HepG2 (cell line): ENCODE data around the gene SSNA1. TPM values are rescaled to one million over a fixed set of nuclear protein-coding genes. Genes with fewer than 3 reads are reported as not detected.

Experiments
- CC2D1A ChIP-seq: sonication (generic); formaldehyde crosslinking; IDR thresholded peaks from 2 replicates; pipeline ENCODE4 v1.8.1; 2023; ENCODE audit warnings: mild to moderate bottlenecking, missing genetic modification reagents
- CHD2 ChIP-seq: IDR thresholded peaks from 2 replicates; pipeline ENCODE4 v1.6.1; 2011; ENCODE audit warnings: low read depth, low read length, improper control_type of control experiment
- ISX ChIP-seq: sonication (generic); formaldehyde crosslinking; conservative IDR thresholded peaks from 2 replicates; pipeline ENCODE4 v1.5.0; 2020; ENCODE audit warnings: missing genetic modification reagents
- KLF11 ChIP-seq: IDR thresholded peaks from 2 replicates; pipeline ENCODE4 v1.6.1; 2016; ENCODE audit warnings: missing compliant biosample characterization
- LBX2 ChIP-seq: sonication (generic); formaldehyde crosslinking; IDR thresholded peaks from 2 replicates; pipeline ENCODE4 v1.5.0; 2020; ENCODE audit warnings: missing genetic modification reagents, mild to moderate bottlenecking, borderline replicate concordance
- MEIS1 ChIP-seq: sonication (generic); formaldehyde crosslinking; IDR thresholded peaks from 2 replicates; pipeline ENCODE4 v1.9.0; 2021; ENCODE audit warnings: mild to moderate bottlenecking, missing genetic modification reagents, moderate library complexity, borderline replicate concordance
- NR1H2 ChIP-seq: sonication (generic); formaldehyde crosslinking; IDR thresholded peaks from 2 replicates; pipeline ENCODE4 v1.8.1; 2022; ENCODE audit warnings: low read depth, missing genetic modification reagents, borderline replicate concordance
- PITX1 ChIP-seq: sonication (generic); formaldehyde crosslinking; IDR thresholded peaks from 2 replicates; pipeline ENCODE4 v1.5.1; 2020; ENCODE audit warnings: mild to moderate bottlenecking, missing genetic modification reagents
- PRPF4 ChIP-seq: fragments of 200-400 bp; formaldehyde crosslinking; IDR thresholded peaks from 2 replicates; pipeline ENCODE4 v1.6.1; 2016; ENCODE audit warnings: low read length, low read depth; ENCODE audit not compliant: poor library complexity, severe bottlenecking
- RERE ChIP-seq: IDR thresholded peaks from 2 replicates; pipeline ENCODE4 v1.6.1; 2016; ENCODE audit warnings: low read depth, missing genetic modification reagents, missing compliant biosample characterization
- SAP130 ChIP-seq: IDR thresholded peaks from 2 replicates; pipeline ENCODE4 v1.6.1; 2016; ENCODE audit warnings: low read depth
- ZBTB2 ChIP-seq: sonication (generic); formaldehyde crosslinking; IDR thresholded peaks from 2 replicates; pipeline ENCODE4 v1.8.0; 2022; ENCODE audit warnings: low read depth, missing genetic modification reagents
- ZBTB25 ChIP-seq: IDR thresholded peaks from 2 replicates; pipeline ENCODE4 v1.6.1; 2018; ENCODE audit warnings: missing genetic modification reagents
- ZNF224 ChIP-seq: sonication (generic); formaldehyde crosslinking; IDR thresholded peaks from 2 replicates; pipeline ENCODE4 v1.5.0; 2020; ENCODE audit warnings: mild to moderate bottlenecking, missing genetic modification reagents
- ZNF230 ChIP-seq: sonication (generic); formaldehyde crosslinking; IDR thresholded peaks from 2 replicates; pipeline ENCODE4 v1.4.0; 2020; ENCODE audit warnings: mild to moderate bottlenecking, missing genetic modification reagents
- ZNF564 ChIP-seq: sonication (generic); formaldehyde crosslinking; IDR thresholded peaks from 2 replicates; pipeline ENCODE4 v1.8.1; 2023; ENCODE audit warnings: mild to moderate bottlenecking, missing genetic modification reagents
- ZNF652 ChIP-seq: IDR thresholded peaks from 2 replicates; pipeline ENCODE4 v1.6.1; 2016; ENCODE audit warnings: low read depth, borderline replicate concordance
- ZNF672 ChIP-seq: sonication (generic); formaldehyde crosslinking; IDR thresholded peaks from 2 replicates; pipeline ENCODE4 v1.8.1; 2022; ENCODE audit warnings: missing genetic modification reagents
- ZNF740 ChIP-seq: sonication (generic); formaldehyde crosslinking; IDR thresholded peaks from 2 replicates; pipeline ENCODE4 v1.4.0; 2020; ENCODE audit warnings: missing genetic modification reagents
- polyA plus RNA-seq, 8 experiments: library from polyadenylated mRNA; depleted of rRNA in 3 of 8; stranded (reverse) in 7 of 8; unstranded in 1 of 8; fragments of >200 nt; fragmentation: Illumina TruSeq in 4 of 8; extraction: Trizol in 4 of 8; gene quantifications; 2 replicates each; pipeline versions ENCODE4 v1.2.1 to v1.2.3, GENCODE V29; 2011 to 2016; ENCODE audit warnings: low read depth in 4 of 8, missing spikeins in 1 of 8, mixed read lengths in 1 of 8; ENCODE audit not compliant: insufficient read depth in 1 of 8
- total RNA-seq, 5 experiments: library from RNA; depleted of rRNA; stranded (reverse); fragments of >200 nt; fragmentation: Illumina TruSeq; extraction: Trizol; gene quantifications; 2 replicates each; pipeline ENCODE4 v1.2.3, GENCODE V29; 2016; ENCODE audit warnings: low read depth in 1 of 5

The SSNA1 gene
- total and polyA plus RNA-seq, 2 of the 13 experiments (the other 11 are each of a cell fraction or from before 2014, with no cell fraction given), result 35.9 to 49.4 TPM

- peak; percentile 68; the same call in 1 of the 2 replicates for TF ChIP-seq ZNF224 (CRISPR knock-in tag)
- TF ChIP-seq SAP130, result peak; percentile 97
- TF ChIP-seq PITX1 (CRISPR knock-in tag), result 0 out of 2 replicates have a peak, but pooled peaks have one; percentile 47
- TF ChIP-seq ZBTB2 (CRISPR knock-in tag), result peak; percentile 92; the same call in 1 of the 2 replicates
- TF ChIP-seq NR1H2 (CRISPR knock-in tag), result 0 out of 2 replicates have a peak, but pooled peaks have one; percentile 50
- TF ChIP-seq ZBTB25, result peak; percentile 68; the same call in 1 of the 2 replicates
- TF ChIP-seq PRPF4, result no peak
- no peak; the same call in 1 of the 2 replicates for TF ChIP-seq CHD2
- TF ChIP-seq LBX2 (CRISPR knock-in tag), result 0 out of 2 replicates have a peak, but pooled peaks have one; percentile 50
- TF ChIP-seq KLF11 (CRISPR knock-in tag), result 0 out of 2 replicates have a peak, but pooled peaks have one; percentile 25
- peak; percentile 99 for TF ChIP-seq ZNF740 (CRISPR knock-in tag)
- TF ChIP-seq ZNF564 (CRISPR knock-in tag), result no peak
- no peak for TF ChIP-seq CC2D1A (CRISPR knock-in tag)
- TF ChIP-seq ISX (CRISPR knock-in tag), result no peak
- no peak for TF ChIP-seq ZNF652 (CRISPR knock-in tag)
- no peak for TF ChIP-seq ZNF230 (CRISPR knock-in tag)
- TF ChIP-seq MEIS1 (CRISPR knock-in tag), result no peak
- TF ChIP-seq RERE (CRISPR knock-in tag), result no peak
- no peak; the same call in 1 of the 2 replicates for TF ChIP-seq ZNF672 (CRISPR knock-in tag)
Observed at GRCh38 chr9:137188490-137189296, at the start of gene SSNA1, which contains the start of gene ANAPC2 (continued).
